HG03521 (cell line): Measurements from ENCODE around the gene H6PD.

Source experiments
- ATAC-seq: cut with Tn5 transposase; IDR thresholded peaks from one replicate; pipeline ENCODE4 v1.9.1; 2021; ENCODE audit warnings: mild to moderate bottlenecking, moderate library complexity; ENCODE audit not compliant: unreplicated experiment

The H6PD gene

DNA sequence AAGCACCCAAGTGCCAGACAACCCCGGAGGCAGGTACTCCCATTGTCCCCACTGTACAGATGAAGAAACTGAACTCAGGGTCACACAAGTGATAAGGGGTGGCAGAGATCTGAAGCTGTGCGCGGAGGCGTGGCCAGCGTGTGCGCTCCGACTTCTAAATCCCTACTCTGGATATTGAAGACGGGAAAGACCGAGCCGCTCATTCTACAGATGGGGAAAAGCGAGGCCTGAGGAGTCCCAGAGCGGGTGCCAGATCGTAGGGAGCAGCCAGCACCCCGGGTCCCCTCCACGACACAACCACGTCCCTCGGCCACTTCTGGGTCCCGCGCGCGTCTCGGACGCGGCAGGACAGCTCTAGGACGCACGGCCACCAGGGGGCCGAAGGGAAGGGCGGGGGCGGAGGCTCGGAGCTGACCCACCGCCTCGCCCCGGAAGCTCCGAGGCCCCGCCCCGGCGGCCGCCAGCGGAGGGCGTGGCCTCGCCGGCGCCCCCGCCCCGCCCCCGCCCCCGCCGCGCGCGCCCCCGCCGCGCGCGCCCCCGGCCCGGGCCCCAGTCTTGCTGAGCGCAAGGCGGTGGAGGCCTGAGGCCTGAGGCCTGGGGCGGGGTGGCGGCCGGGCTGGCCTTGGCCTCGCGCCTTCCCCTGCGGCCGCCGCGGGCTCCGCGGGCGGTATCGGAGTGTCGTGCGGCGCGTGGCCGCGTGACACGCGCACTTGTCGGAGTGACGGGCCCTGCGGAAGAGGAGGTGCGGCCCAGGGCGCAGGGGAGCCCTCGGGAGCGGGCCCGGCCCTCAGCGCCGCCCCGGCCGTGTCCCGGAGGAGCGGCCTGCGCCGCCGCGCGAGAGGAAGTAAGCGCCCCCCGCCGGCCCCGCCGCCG is at the start of gene H6PD:
H6PD (plus strand) TSS at position 552 of the 873 bp plus-strand sequence. CDS start 10,161 bp downstream, outside the sequence.
- peak; percentile 85 for ATAC-seq

- ATAC-seq: no peak
Measured at GRCh38 chr1:9186082-9186859, 48.3 kb upstream of the H6PD start.

DNA sequence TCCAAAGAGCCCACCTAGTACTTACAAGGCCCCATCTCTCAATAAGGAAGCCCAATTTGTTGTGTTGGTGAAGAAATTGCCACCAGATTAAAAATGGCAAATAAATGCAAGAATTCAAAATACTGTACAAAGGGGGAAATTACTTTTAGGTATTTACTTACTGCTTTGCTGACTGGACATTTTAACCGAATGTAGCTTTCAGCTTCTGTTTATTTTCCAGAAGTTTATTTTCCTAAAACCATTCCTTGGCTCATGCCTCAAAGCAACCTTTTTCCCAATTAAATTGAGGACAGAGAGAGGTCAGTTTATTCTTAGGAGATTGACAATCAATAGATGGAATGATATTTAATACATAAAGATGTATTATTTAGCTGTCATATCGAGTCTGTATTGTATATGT is 47.6 kb upstream of the H6PD start:
- no peak for ATAC-seq

DNA sequence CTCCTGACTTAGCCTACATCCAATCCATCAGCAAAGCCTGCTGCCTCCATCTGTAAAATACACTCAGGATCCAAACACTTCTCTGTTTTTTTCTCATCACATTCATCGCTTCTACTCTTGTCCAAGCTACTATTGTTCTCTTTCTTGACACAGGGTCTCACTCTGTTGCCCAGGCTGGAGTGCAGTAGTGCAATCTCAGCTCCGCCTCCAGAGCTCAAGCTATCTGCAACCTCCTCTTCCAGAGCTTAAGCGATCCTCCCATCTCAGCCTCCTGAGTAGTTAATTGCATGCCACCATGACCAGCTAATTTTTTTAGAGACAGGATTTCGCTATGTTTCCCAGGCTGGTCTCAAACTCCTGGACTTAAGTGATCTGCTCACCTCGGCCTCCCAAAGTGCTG is 44.3 kb upstream of the H6PD start:
- no peak for ATAC-seq

GRCh38 chr1:9191231-9191630 is 43.3 kb upstream of the H6PD start:
- ATAC-seq: no peak

DNA sequence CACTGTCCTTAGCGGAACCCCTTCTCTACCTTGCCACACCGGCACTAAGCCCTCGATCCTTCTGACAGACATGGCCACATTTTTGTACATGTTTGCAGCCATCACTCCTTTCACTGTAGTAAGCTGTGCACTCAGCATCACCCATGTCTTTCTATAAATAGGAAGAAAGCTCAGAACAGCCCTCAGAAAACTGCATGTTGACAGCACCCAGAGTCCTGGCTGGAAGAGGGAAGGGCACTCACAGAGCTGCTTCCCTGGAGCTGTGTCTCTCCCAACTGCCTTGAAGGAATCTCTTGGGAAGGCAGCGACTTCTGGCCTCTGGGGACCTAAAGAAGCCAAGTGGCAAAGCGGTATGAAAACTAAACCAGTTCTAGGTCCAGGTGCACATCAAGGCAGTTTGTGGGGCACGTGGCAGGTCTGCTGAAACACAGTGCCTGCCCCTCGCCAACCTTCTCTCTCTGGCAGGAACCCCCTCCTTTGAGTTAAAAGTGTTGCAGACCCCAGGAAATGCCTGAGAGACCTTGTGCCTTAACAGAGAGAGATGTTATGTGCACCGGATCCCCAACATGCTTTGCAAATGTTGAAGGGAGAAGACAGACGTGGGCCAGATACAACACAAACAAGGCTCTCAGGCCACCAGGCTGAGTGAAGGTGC is 41.9 kb upstream of the H6PD start:
- ATAC-seq: no peak

DNA sequence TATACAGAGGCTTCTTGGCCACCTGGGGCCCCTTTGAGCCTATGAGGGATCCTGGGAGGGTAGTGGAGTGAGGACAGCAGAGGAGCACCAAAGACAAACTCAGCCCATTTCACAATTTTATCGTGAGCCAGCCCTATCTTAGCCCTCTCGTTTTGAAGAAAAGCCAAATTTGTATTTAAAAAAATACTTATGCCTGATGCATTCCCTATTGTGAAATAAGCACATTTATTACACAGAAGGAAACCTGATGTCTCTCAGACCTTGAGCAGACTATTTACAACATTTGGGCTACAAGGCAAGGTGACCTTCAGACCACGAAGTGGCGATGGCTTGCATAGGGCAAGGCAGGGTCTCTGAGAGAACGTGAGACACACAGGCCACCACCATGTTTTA is 41.3 kb upstream of the H6PD start:
- no peak for ATAC-seq

DNA sequence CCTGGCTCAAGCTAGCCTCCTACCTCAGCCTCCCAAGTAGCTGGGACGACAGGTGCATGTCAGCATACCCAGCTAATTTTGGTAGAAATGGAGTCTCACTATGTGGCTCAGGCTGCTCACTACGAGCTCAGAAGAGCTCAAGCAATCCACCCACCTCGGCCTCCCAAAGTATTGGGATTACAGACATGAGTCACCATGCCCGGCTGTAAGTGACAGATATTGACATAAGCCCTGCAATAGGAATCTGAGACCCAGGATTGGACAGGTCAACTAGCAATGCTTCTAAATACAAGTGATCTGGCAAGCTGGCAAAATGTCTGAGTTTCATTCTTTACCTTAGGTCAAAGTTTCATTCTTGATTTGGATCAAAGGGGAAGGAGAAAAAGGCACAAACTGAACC is 40.5 kb upstream of the H6PD start:
- ATAC-seq: no peak

DNA sequence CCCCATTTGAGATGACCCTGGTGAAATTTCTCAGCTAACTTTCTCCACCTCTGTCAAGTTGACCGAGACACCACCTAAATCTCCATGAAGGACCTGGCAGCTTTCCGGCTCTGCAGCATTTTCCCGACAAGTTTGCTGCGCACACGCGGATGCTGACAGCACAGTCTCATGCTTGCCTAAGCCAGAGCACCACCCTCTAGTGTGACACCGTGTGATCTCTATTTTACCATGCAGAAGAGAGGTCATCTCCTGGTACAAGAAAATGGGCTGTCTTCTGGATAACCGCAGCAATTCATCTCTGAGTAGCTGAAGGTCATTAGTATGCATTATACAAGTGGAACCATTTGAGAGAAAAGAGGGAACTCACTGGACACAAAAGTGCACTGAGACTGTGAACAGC is 38.9 kb upstream of the H6PD start:
- no peak for ATAC-seq

DNA sequence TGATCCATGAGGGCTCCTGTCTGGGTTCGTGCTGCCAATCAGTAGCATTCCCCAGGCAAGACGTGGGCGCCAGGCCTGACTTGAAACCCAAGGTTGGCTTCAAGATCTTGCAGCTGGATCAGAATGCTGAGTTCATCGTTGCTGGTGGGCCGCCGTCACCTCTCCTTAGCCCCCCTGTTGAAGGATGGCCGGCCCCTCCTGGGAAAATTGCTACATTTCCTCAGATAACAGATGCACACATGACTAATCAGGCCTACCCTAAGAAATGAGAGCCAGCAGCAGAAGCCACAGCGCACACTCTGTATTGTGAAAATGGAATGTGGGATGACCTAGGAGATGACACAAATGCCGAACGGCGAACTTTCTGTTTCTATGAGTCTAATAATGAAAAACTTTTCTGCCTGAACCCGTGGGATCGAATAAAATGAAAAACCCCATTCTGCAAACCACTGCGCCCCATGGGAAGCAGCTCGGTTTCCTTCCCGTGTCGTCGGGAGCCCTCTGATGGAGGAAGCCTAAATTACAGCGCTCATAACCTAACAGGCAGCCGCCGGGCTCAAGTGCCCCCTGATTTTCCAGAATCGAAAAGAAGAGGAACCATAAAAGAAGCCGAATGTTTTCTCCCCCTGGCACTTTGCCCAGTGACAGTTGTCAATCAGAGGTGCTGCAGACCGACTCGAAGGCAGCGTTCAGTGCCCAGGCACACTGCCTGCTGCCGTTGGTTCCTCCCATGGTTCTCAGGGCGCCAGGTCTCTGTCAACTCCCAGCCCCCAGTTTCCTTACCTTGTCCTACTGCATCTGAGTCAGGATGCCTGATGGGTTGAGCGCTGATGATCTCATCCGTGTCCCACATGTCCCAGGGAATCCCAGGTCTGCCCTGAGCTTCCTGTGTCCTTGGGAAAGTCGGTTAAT is 38.2 kb upstream of the H6PD start:
- peak; percentile 40 for ATAC-seq

DNA sequence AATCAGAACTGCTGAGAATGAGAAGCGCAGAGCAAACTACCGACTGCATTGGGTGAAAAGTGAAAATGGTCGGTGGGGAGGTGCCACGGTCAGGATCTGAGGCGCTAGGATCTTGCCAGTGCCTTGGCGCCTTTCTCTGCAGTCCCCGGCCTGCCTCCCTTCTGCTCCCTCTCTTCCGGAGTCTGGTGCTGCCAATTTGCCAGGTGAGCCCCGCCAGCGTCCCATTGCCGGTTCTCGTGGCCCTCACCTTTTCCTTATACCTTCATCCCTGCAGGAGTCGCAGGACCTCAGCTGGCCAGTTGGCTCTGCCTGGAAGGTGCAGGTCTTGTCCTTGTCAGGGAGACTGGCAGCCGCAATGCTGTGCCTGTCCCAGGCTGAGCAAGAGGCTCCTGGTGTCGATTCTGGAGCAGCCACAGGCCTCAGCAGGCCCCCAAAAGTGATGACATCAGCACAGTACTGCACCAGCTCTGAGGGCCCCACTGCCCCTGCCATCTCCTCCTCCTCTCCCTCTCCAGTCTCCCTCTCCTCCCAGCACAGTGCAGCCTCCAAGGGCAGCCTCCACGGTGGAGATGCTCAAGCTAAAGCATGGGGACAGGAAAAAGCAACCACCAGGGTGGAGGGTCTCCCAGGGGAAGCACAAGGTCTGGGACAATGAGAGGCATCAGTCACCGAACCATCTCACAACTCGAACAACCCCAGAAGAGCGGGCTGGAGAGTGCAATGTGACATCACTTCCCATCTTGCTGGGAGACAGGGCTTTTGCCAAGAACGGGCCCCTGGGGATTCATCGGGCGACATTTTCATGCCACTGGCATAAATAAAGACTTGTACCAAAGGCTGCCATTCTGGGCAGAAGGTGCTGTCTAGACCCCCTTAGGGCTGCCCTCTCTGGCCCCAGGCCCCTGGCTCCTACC is 37.1 kb upstream of the H6PD start:
- ATAC-seq: no peak

- no peak for ATAC-seq
Measured at GRCh38 chr1:9198538-9199361, 35.8 kb upstream of the H6PD start.

- ATAC-seq: no peak
Measured at GRCh38 chr1:9200441-9200840, 34.1 kb upstream of the H6PD start.

- ATAC-seq: no peak
Measured at GRCh38 chr1:9201401-9202239, 33.0 kb upstream of the H6PD start.

- no peak for ATAC-seq
Measured at GRCh38 chr1:9202240-9202870, 32.2 kb upstream of the H6PD start.

- ATAC-seq: no peak
Measured at GRCh38 chr1:9203511-9203982, 31.0 kb upstream of the H6PD start.

DNA sequence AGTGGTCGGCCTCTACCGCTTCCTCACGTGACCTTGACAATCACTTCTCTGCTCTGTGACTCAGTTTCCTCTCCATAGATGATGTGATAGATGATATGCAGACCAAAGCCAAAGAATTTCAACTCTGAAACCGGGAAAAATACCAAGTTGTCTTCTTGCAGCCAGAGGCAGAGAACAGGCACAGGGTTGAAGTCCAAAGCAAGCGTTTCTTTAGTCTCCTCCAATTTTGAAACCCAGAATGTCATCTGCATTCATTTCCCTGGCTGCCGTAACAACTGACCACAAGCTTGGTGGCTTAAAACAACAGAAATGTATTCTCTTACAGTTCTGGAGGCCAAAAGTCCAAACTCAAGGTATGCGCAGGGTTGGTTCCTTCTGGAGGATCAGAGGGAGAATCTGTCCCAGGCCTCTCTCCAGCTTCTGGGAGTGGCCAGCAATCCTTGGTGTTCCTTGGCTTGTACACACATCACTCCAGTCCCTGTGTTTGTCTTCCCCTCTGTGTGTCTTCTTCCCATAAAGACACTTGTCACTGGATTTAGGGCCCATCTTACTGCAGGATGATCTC is 30.3 kb upstream of the H6PD start:
- no peak for ATAC-seq
